Measurements from ENCODE around the gene CCNE1.
"Not testable (repeated sequence)": the region's sequence is repeated elsewhere in the genome, so short reads cannot be mapped to it uniquely, and the experiment has no call there.

Gene CCNE1

DNA sequence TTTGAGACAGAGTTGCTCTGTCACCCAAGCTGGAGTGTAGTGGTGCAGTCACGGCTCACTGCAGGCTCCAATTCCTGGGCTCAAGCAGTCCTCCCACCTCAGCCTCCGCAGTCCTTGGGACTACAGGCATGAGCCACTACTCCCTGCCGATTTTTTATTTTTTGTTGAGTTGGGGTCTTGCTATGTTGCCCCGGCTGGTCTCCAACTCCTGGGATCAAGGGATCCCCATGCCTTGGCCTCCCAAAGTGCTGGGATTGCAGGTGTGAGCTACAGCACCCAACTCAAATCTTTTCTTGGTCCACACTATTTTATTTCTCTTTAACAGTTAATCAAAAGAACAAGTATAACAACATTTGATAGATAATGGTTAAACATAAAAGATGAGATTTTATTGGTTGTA, 7.5 kb downstream of the CCNE1 start:
- no peak for DNase-seq

DNA sequence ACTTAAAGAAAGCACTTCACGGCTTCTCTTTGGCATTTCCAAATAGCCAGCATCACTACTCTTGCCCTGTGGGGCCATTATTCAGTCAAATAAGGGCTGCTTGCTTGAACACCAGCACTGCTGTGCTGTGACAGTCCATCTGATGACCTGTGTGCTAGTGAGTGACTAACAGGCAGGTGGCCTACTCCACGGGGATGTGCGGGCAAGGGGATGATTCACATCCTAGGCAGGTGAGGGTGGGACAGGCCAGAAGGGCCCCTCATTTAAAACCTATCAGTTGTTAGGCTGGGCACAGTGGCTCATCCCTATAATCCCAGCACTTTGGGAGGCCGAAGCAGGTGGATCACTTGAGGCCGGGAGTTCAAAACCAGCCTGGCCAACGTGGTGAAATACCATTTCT, 8.2 kb downstream of the CCNE1 start:
- no peak for DNase-seq

DNA sequence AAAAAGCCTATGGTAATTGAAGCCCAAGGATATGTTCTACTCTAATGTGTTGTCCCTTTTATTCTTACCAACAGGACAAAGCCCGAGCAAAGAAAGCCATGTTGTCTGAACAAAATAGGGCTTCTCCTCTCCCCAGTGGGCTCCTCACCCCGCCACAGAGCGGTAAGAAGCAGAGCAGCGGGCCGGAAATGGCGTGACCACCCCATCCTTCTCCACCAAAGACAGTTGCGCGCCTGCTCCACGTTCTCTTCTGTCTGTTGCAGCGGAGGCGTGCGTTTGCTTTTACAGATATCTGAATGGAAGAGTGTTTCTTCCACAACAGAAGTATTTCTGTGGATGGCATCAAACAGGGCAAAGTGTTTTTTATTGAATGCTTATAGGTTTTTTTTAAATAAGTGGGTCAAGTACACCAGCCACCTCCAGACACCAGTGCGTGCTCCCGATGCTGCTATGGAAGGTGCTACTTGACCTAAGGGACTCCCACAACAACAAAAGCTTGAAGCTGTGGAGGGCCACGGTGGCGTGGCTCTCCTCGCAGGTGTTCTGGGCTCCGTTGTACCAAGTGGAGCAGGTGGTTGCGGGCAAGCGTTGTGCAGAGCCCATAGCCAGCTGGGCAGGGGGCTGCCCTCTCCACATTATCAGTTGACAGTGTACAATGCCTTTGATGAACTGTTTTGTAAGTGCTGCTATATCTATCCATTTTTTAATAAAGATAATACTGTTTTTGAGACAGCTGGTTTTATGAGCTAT, 12.0 kb downstream of the CCNE1 start:
- no peak for DNase-seq

DNA sequence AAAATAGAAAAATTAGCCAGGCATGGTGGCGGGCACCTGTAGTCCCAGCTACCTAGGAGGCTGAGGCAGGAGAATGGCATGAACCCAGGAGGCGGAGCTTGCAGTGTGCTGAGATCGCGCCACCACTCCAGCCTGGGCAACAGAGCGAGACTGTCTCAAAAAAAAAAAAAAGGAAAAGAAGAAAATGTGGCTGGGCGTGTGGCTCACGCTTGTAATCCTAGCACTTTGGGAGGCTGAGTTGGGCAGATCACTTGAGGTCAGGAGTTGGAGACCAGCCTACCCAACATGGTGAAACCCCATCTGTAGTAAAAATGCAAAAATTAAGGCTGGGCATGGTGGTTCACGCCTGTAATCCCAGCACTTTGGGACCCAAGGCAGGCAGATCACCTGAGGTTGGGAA, 13.5 kb downstream of the CCNE1 start:
- not testable (repeated sequence) for DNase-seq

DNA sequence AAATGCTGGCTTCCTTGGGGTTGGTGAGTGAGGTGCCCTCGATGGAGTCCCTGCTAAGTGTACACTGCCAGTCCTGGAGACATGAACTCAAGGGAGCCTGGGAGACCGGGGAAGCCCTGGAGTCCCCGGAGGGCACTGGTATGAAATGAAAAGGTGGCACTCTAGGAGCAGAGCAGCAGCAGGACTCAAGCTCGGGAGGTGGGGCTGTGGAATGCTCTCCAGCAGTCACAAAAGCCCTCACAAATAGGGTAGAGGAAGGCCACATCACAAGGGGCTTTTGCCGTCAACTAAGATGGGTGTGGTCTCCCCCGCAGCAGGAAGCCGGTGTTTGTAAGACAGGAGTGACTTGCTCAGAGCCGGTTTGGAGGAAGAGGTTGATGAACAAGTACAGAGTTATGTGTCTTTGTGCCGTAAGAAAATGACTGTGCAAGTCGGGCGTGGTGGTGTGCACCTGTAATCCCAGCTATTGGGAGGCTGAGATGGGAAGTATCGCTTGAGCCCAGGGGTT, 19.3 kb downstream of the CCNE1 start:
- DNase-seq, result peak; percentile 49

DNA sequence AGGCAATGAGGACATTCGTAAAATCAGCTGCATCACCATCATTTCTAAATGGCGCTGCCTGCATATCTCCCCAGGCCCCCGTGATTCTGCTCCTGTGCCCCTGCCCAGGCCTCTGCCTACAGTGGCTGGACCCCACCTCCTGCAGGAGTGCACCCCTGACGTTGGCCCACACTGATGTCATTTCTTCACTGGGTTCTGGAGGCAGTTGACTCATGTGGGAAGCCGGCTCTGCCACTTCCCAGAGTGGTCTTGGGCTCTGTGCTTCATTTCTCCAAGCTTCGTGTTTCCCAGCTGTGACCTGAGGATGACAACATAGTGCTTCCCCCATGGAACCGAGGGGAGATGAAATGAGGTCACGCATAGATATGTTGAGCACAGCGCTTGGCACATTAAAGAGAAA, 19.9 kb downstream of the CCNE1 start:
- no peak for DNase-seq

DNA sequence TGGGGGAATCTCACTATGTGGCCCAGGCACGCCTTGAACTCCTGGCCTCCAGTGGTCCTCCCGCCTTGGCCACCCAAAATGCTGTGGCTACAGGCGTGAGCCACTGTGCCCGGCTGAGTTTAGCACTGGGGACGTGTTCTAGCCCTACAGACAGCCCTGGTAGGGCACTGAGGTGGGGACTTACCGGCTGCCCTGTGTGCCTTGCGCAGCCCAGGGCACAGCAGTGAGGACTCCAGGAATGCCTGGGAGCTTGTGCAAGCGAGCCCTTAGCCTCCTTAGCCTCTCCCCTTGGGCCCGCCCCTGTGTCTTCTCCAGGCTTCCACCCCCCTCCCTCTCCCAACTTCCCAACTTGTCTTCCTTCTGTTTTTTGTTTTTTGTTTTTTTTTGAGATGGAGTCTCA, 21.0 kb downstream of the CCNE1 start:
- no peak for DNase-seq

DNA sequence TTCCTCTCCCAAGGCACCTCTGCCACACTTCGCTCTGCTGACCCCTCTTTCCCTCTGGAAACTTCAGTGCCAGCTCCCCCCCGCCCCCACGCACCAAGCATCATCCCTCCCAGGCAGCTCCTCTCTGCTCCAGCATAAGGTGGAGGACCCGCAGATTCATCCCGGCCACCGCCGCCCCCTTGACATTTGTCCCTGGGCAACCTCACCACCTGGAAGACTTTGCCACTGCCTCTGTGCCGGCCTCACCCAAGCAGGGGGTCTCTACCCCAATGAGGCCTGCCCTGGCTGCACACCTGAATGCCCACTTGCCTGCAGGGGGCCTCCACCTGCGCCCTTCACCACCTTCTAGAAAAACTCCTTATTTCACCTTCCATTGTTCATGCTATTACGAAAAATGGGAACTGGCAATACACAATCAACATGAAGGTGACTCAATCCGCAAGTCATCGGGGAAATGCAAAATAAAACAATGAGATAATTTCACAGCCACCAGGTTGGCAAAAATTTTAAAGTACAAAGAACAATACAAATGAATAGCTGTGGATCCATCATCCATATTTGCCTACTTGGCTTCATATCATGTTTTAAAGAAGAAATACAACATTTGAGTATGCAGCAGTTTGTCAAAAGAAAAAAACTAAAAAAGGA, 21.9 kb downstream of the CCNE1 start:
- no peak for DNase-seq

DNA sequence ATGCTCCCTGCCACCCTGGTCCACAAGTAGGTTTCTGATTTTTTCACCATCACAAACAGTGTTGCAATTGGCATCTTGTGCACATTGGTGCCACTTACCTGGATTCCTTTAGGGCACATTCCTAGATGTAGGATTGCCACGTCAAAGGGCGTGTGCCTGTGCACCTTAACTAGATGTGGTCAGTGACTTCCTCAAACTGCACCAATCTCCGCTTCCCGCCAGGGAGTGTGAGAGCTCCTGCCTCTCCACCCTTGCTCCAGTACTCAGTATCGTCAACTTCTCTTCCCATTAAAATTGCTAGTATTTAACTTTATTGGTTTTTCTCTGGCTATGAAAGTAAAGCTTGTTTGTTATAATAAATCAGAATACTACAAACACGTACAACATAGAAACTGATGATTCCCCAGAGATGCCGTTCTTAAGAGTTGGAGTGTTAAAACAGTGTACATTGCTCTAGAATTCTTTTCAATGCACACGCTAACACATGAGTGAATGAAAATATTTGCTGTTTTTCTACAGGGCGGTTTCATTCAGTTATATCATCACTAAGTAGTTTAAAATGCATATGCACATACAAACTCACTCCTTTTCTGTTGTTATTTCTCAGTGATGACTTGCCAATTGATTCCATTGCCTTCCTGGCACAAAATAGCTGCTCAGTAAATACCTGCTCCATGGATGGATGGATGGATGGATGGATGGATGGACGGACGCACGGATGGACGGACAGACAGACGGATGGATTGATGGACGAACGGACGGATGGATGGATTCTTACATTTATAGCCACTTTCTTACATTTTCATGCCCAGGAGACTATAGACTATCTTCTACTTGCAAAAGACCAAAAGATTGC, 23.4 kb downstream of the CCNE1 start:
- DNase-seq, result no peak

DNA sequence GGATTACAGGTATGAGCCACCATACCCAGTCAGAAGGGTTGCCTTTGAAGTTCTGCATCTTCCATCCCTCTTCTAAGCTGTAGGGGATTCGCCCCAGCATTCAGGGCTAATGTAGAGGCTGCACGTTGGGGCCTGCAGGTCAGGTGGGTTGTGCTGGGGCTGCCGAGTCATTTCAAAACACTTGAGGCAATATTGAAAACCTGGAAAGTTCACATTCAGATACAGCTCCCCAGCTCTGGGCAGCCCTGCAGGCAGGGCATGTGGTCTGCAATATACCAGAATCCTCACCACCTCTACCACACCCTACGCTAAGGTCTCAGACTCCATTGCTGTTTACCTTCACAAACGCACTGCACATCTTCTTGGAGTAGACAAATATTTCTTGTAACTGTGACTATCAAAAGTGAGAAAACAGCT, 24.6 kb downstream of the CCNE1 start:
- DNase-seq, result no peak

DNA sequence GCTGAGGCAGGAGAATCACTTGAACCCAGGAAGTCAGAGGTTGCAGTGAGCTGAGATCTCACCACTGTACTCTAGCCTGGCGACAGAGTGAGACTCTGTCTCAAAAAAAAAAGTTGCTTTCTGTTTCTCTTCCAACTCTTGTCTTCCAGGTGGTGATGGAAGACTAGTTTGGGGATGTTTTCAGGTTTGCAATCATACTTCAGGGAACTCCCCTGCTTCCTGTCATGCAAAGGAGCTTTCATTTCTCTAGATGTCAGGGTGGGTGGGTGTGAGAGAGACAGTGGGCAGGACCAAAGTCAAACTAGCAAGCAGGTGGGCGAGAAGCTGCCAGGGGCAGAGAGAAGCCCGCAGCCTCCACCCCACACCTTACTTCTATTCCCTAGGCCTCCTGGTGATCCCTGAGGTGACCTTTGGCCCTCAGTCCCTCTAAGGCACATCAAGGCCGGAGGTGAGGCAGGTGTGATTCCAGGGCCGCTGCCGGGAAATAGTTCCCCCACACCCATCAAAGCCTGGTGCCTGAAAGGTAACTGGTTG, 25.7 kb downstream of the CCNE1 start:
- DNase-seq, result peak; percentile 28

DNA sequence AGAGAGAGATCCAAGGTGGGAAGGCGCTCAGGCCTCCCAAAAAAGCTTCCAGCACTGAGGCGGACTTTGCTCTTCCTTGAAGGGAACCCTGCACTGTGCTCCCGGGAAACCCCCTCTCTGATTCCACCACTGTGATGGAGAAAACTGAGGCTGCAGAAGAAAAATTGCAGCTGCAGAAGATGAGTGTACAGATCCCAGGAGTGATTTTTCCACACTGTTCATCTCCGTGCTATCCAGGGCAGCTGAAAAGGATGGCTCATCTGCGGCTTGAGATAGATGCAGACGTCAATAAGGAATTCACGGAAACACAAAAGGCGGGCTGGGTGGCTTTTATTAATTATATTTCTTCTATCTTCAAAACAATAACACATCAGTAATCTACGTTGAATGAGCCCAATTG, 26.2 kb downstream of the CCNE1 start:
- DNase-seq, result no peak

DNA sequence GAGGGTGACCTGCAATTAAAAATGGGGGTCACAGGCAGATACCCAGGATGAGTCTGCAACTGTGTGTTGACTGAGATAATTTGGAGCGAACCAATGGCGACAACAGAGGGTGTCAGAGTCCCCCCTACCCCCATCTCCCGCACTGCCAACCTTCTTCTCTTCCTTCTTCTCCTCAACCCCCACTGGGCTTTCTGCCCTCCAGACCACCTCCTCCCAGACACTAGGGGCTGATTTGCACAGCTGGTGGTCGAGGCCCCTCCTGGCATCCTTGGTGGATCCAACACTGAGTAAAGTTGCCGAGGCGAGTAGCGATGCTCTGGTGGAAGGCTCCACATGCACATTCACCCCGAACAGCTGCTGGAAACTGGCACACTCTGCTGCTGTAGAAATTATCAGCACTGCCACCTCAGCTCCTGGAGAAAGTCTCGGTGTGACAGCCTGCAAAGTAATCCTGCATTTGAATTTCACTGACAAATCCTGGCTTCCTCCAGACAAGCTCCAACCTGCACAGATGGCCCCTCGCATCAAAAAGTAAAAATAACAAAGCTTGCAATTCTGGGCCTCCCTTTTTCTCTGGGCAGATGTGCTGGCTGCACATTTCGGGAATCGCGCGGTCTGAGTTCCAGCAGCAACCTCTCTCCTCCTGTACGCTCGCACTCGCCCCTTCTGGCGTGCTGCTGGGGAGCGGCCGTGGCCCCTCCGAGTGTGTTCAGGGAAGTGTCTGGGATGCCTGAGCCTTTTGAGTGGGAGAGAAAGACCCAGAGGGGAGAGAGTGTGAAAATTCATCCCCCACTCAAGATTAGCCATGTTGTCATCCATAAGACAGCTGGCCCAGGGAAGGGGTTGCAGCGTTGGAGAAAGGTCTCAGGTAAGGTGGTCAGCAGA, 28.5 kb downstream of the CCNE1 start:
- DNase-seq, result no peak

DNA sequence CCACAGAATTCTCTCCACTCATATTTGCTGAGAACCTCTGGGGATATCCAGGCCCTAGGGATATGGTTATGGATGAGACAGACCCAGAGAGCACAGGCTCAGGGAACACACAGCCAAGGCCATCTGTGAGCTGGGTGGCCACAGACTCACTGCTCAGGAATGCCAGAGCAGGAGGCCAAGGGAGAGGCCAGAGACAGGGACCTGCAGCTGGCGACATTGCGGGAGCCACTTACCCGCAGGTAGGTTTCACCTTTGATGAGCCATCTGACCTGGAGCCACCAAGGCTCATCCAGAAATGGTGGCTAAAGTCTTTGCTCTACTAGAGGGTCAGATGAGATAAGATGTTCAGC, 29.4 kb downstream of the CCNE1 start:
- no peak for DNase-seq

DNA sequence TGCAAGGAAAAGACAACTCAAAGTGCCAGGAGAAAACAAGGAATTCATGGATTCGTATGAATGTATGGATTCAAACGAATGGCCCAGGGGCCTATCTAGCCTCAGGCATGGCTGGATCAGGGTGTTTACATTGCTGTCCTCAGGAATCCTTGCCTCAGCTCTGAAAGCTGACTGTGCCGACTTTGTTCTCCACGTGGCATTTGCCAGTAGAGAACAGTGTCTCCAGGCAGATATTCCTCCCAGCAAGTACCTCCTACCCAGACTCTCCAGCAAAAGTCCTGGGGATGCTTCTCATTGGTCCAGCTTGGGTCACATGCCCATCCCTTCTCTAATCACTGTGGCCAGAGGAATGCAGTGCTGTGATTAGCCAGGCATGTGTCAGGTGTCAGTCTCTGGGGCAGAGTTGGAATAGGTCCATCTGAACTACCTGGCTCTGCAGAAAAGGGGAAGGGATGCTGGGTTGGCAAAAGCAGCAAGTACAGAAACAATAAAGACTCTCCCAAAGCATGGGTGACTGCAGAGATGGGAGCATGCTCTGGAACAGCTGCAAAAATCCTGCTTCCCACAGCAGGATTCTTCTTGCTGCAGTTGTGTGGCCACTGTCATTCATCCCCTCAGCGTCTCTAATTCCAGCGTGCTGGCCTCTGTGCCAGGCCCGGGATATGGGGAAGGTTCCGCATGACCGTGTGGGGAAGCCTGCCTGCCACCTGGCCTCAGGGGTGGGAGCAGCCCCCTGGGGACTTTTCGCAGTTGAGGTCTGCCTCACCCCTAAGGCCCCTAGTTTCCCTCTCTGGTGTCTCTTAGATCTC, 30.0 kb downstream of the CCNE1 start:
- no peak for DNase-seq

DNA sequence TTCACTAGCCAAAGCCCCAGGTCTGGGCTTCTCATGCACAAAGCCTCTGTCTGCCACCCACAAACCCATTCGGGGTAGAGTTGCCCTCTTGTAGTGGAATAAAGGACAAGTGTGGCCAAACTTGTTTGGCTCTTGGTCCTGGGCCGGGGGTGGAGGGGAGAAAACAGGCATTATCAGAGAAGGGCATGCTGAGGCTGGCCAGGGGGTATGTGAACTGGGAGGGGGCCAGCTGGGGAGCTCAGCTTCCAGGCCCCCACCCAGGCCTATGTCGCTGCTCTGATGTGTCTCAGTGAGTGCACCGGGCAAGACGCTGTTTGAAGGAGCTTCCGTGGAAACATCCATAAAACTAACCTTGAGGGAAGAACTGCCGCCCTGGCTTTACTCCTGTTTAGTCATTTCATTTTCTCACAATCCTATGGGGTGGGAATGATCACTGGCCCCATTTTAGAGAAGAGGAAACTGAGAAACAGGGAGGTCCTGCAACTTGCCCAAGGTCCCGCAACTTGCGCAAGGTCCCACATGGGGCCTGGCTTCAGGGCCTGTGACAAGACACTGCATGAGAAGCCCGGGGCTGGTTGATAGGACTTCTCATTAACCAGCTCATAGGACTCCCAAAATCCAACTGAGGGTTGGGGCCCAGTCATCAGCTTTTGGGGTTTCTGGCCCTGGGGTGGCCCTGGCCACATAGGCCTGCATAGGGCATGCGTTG, 30.8 kb downstream of the CCNE1 start:
- no peak for DNase-seq

DNA sequence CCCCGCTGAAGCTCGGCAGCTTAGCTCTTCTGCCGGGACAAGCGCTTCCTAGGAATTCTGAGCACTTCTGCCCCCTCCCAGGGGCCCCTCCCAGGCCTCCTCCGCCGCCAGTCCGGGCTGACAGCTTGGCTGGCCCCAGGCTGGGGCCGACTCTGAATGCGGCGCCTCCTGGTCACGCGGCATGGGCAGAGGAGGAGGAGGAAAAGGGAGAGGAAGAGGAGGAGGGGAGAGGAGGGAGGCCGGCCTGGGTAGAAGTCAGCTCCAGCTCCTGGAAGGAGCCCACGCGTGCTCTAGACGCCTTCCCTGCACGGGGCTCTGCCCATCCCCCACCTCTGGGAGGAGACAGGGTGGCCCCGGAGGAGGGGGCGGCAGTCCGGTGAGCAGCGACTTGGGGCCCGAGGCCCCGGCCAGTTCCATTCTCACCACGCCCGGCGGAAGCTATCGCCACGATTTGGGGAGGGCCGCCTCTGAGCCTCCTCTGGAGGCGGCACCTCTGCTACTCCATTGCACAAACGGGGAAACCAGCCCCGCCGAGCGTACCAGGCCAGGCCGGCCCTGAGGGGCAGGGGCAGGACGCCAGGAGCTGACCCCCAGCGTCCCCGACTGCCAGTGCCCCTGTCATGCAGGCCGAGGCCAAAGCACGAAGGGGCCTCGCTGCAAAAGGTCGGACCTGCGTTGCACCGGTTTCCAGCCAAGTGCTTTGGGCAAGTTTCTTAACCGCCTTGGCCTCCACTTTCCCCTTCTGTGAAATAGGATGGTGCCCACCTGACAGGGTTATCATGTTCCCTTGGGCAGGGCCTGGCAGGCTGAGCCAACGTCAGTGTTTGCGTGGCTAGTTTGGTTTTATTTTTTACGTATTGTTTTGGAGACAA, 31.6 kb downstream of the CCNE1 start:
- no peak for DNase-seq

DNA sequence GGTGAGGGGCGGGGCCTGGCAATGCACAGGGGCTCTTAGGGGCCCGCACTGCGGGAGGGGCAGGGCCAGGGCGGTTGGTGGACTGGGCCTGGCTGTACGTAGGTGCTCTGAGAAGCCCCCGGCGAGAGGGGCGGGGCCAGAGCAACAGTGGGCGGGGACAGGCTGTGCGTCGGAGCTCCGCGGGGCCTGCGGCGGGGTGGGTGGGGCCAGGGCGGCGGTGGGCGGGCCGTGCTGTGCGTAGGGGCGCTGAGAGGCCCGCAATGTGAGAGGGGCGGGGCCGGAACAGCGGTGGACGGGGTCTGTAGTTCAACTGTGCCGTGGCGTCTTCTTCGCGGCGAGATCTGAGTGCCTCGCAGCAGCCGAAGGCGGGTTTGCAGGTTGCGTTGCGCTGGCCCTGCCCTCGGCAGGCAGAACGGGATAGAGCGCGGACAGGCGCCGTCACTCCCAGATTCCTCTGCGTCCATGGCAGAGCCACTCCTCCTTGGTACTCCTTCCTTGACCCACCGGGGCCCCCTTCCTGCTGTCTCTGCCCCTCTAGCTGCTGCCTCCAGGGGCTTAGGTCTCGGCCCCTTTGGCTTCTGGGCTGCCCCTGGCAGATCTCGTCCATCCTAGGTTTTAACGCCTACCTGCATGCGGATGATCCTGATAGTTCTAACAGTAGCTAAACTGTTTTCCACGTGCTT, 33.2 kb downstream of the CCNE1 start:
- peak; percentile 93 for DNase-seq

DNA sequence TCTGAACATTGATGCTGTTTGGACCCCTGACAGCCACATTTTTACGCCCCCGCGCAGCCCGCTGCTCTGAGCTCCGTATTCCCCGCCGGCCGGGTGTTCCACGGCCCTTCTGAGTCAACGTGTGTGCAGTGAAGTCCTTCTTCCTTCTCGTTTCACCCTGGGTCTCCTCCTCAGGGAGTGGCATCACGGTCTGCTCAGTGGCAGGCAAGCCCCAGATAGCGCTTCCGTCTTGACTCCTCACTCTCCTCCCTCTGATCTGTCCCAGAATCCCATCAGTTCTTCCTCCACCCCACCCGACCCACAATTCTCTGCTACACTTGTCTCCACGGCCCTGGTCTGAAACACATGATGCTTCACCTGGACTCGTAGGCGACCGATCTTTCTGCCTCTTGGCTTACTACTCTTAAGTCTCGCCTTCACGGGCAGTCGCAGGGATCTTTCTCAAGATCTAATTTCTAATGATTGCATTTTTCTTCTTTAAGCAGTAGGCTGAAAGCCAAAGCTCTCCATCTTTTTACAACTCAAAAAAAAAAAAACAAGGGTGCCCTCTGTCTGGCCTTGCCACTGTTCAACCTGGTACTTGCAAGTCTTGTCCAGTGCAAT, 33.9 kb downstream of the CCNE1 start:
- DNase-seq, result peak; percentile 7

All from effector CD4-positive, alpha-beta T cell (primary cell).